ENCODE data around the gene PPP2R1A.

DNA sequence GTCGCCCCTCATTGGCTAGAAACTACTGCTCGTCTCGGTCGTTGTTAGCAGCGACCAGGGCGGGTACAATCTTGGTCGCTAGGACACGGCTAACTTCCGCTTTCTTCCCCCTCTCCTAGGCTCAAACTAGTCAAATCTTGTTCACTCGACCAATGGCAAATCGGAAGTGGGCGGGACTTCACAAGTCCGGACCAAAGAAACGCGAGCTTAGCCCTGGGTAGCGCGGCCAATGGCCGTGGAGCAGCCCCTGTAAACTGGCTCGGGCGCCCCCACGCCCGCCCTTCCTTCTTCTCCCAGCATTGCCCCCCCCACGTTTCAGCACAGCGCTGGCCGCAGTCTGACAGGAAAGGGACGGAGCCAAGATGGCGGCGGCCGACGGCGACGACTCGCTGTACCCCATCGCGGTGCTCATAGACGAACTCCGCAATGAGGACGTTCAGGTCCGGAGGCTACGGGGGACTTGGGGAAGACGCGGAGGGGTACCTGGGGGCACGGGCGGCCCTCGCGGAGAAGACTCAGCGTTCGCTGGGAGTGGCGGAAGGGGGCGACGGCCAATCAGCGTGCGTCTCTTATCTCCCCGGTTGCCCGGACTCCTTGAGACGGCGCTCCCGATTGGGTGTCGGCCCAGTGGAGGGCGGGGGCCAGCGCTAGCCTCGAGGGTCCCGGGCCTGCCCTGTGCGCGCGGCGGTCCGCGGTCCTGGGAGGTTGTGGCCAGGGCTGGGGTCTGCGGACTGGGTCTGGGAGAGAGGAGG, at the start of gene PPP2R1A:
- TF ChIP-seq, protein P1, sequence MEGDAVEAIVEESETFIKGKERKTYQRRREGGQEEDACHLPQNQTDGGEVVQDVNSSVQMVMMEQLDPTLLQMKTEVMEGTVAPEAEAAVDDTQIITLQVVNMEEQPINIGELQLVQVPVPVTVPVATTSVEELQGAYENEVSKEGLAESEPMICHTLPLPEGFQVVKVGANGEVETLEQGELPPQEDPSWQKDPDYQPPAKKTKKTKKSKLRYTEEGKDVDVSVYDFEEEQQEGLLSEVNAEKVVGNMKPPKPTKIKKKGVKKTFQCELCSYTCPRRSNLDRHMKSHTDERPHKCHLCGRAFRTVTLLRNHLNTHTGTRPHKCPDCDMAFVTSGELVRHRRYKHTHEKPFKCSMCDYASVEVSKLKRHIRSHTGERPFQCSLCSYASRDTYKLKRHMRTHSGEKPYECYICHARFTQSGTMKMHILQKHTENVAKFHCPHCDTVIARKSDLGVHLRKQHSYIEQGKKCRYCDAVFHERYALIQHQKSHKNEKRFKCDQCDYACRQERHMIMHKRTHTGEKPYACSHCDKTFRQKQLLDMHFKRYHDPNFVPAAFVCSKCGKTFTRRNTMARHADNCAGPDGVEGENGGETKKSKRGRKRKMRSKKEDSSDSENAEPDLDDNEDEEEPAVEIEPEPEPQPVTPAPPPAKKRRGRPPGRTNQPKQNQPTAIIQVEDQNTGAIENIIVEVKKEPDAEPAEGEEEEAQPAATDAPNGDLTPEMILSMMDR (IDR thresholded peaks at IDR 0.05), result peak in 1 of 5 experiments; percentile 8
- no peak for TF ChIP-seq EP300 (IDR thresholded peaks at IDR 0.05; ENCODE audit: low read depth)
- TF ChIP-seq POLR2A (IDR thresholded peaks at IDR 0.05), result peak; percentile 98
- TF ChIP-seq POLR2AphosphoS5 (IDR thresholded peaks at IDR 0.05), result peak; percentile 70 to 94 (median 93)

Measured in transverse colon (tissue), 4 donors.